DMS79 treated with DMSO at 0.1 percent for 48 hours (cell line): ENCODE results near the gene CANT1.

Experiments
- DNase-seq: peaks from one replicate; lab custom pipeline; 2025; lab: John Stamatoyannopoulos, UW

CANT1 gene

DNA sequence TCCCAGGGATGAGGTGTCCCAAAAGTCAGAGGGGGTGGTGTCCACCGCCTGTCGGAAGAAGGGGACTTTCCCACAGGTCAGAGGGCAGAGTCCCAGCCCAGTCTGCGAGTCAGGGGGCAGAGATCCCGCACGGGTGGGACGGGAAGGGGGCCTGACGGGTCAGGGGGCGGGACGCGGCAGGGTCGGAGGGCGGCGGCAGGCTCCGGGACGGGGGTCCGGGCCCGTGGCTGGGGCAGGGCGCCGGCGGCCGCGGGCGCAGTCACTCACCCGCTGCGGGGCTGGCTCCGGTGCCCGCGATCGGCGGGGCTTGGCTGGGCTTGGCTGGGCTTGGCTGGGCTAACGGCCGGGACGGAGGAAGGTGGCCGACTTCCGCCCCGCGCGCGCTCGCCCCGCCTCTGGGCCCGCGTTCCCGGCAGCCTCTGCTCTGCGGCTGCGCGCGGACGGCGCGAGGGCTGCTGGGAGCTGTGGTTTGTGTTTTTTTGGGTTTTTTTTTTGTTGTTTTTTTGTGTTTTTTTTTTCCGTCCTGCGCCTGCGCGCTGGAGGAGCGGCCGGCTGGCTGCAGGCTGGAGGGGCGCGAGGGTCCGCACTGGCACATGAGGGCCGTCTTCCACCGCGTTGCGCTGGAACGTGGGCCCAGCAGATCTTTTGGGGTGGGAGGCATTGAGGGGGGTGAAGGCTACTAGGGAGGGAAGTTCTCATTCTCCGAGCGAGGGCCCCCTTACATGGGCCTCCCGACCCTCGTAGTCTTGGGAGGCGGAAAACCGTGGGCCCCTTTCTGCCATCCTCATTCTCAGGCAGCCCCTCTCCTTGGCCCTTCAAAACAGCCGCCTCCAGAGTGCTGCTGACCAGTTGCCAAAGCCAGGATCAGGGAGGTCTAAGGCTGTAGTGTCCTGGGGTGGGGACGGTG is at the start of gene CANT1:
TSS of gene CANT1 (minus strand) at position 368 of the 907 bp plus-strand sequence. CDS start 12,142 bp downstream, outside the sequence.
- DNase-seq = peak; percentile 52

DNA sequence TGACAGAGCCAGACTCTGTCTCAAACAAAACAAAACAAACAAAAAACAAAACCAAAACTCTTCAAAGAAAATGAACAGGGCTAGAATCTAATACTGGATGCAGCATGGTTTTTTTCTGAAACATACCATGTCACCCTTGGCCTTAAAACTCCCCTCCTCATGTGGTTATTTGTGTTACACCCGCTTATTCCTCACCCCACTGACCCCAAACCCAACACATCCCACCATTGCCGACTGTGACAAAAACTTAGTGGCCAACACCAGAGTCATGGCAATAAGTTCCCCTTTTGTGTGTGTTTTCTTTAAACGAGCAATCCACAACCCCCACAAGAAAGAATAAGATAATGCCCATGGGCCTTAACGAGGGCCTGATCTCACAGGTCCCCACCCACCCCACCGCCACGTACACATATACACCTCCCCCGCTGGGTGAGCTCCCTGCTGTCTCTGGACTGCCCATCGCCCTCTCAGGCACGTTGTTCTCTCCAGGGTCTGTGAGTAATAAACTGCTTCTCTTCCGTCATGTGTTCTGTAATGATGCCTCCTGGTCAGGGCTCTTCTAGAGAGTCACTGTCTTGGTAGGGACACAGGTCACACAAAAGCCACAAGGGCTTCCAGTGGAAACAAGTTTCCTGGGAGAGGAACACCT is 48.3 kb upstream of the CANT1 start:
- DNase-seq = no peak

DNA sequence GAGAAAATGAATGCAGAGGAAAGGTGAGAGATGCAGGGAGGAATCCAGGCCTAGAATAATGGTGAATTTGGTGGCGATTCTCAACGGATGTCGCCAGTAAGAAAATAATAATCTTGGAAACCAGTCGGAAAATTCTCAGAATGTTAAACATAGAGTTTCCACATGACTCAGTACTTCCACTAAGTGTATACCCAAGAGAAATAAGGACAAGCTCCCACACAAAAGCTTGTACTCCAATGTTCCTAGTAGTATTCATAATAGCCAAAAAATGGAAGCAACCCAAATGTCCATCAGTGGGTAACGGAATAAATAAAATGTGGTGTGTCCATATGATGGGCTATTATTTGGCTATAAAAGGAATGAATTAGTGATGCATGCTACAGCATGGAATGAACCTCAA is 45.6 kb upstream of the CANT1 start:
- no peak for DNase-seq

DNA sequence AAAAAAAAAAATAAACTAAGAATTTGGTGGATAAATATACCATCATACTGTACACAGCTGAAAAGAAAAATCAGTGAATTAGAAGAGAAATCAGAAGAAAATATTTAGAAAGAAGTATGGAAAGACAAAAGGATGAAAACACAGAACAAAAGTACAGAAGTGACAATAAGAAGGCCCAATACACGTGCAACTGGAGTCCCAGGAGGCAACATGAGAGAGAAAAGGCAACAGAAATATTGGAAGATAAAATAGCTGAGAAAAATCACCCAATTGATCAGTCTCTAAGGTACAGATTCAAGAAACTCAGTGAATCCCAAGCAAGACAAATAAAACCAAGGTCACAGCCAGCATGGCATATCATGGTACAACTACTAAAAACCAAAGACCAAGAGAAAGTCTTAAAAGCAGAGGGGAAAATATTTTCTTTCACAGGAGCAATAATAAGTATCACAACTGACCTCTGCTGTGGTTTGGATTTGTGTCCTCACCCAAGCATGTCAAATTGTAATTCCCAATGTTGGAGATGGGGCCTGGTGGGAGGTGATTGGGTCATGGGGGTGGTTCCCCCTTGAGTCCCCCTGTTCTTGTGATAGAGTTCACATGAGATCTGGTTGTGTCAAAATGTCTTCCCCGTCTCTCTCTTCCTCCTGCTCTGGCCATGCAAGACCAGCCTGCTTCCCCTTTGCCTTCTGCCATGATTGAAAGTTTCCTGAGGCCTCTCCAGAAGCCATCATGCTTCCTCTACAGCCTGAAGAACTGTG is 44.8 kb upstream of the CANT1 start:
- DNase-seq = no peak

DNA sequence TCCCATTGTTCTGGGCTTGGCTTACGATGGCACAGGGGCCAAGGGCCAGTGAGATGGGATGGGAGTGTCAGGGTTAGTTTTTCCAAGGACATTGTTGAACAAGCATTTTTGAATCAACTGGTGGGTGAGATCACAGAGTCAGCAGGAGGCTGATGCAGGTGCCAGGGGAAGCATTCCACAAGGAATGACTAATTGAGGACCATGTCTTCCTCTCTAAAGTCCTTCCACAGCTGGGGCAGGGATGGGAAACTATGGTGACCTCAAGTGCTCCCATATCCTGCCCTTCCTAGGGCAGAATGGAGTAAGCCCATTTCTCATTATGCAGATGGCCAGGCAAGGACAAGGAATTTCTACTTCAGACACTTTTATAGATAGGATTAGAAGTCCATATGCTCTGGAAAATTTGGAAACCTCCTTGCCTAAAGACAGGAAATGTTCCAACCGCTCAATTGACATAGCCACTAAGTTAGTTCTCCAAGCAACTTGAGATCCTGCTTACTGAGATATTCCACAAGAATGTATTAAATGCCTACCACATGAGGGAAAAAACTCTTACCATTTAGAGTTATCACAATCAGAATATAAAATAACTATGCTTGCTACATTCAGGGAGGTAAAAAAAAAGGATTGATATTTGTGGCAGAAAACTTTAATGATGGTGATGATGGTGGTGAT is 43.8 kb upstream of the CANT1 start:
- DNase-seq = no peak

DNA sequence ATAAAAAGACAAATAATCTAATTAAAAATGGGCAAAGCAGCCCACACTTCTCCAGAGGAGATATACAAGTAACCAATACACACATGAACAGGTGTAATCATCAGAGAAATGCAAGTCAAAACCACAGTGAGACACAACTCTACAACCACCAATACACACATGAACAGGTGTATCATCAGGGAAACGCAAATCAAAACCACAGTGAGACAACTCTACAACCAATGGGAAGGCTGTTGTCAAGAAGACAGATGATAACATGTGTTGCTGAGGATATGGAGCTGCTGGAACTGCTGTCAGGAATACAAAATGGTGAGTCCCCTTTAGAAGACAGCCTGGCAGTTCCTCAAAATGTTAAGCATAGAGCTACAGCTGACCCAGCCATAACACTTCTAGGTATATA is 42.6 kb upstream of the CANT1 start:
- DNase-seq = no peak

DNA sequence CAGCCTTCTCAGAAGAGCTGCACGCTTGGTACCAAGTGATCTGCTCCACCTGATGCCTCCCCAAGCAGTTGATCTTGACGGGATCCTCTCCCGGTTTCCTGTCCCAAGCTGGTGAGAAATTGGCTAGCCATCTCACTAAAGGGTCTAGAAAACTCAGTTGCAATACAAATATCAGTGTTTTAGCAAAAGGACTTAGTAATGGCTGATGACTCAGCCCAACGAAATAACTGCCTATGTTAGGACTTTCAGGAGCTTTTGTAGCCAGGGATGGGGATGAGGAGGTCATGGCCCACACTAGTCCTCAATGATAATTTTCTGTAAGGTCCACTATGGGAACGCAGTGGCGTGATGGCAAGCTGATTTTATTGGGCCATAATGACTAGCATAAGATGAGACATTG is 41.7 kb upstream of the CANT1 start:
- DNase-seq = no peak

DNA sequence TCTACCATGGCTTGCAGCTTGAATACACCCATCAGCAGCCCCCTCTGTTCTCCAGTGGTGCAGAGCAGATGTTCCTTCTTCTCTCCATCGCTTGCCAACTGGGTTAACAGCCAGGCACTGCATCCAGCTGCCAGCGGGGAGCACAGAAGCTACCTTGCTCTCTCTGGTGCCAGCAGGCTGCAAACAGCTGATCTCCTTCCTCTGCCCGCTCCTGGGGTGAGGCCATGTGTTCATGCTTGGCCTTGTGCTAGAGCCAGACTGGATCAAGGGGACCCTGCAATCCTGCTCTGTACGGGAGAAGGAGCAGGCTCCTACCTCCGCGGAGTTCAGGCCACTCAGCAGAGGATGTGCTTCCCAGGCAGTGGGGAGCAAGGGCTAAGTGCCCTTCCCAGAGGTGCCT is 41.0 kb upstream of the CANT1 start:
- DNase-seq = no peak

DNA sequence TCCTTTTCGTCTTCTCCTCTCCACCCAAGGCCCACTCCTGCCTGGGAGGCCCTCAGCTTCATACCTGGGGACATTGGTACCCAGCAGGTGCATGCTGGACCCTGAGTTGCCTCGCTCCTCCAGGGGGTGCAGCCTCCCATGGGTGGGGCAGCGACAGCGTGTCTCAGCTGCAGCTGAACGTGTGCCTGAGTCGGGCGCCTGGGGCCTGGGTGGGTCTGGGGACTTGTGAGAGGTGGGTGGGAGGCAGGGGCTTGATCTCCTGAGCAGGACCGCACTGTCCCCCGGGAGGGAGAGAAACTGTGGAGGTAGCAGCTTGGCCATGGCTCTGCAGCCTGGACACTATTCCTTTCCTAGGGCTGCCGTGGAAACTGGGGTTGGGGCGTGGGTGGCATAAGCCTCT is 40.3 kb upstream of the CANT1 start:
- DNase-seq = no peak

DNA sequence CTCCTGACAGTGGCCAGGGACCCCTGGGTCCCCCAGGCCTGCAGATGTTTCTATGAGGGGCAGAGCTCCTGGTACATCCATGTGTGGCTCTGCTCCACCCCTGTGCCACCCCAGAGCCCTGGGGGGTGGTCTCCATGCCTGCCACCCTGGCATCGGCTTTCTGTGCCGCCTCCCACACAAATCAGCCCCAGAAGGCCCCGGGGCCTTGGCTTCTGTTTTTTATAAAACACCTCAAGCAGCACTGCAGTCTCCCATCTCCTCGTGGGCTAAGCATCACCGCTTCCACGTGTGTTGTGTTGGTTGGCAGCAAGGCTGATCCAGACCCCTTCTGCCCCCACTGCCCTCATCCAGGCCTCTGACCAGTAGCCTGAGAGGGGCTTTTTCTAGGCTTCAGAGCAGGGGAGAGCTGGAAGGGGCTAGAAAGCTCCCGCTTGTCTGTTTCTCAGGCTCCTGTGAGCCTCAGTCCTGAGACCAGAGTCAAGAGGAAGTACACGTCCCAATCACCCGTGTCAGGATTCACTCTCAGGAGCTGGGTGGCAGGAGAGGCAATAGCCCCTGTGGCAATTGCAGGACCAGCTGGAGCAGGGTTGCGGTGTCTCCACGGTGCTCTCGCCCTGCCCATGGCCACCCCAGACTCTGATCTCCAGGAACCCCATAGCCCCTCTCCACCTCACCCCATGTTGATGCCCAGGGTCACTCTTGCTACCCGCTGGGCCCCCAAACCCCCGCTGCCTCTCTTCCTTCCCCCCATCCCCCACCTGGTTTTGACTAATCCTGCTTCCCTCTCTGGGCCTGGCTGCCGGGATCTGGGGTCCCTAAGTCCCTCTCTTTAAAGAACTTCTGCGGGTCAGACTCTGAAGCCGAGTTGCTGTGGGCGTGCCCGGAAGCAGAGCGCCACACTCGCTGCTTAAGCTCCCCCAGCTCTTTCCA is 39.5 kb upstream of the CANT1 start:
- DNase-seq = no peak

DNA sequence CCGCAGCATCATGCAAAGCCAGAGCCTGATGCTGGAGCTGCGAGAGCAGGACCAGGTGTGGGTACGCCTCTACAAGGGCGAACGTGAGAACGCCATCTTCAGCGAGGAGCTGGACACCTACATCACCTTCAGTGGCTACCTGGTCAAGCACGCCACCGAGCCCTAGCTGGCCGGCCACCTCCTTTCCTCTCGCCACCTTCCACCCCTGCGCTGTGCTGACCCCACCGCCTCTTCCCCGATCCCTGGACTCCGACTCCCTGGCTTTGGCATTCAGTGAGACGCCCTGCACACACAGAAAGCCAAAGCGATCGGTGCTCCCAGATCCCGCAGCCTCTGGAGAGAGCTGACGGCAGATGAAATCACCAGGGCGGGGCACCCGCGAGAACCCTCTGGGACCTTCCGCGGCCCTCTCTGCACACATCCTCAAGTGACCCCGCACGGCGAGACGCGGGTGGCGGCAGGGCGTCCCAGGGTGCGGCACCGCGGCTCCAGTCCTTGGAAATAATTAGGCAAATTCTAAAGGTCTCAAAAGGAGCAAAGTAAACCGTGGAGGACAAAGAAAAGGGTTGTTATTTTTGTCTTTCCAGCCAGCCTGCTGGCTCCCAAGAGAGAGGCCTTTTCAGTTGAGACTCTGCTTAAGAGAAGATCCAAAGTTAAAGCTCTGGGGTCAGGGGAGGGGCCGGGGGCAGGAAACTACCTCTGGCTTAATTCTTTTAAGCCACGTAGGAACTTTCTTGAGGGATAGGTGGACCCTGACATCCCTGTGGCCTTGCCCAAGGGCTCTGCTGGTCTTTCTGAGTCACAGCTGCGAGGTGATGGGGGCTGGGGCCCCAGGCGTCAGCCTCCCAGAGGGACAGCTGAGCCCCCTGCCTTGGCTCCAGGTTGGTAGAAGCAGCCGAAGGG is 38.6 kb upstream of the CANT1 start:
- no peak for DNase-seq

DNA sequence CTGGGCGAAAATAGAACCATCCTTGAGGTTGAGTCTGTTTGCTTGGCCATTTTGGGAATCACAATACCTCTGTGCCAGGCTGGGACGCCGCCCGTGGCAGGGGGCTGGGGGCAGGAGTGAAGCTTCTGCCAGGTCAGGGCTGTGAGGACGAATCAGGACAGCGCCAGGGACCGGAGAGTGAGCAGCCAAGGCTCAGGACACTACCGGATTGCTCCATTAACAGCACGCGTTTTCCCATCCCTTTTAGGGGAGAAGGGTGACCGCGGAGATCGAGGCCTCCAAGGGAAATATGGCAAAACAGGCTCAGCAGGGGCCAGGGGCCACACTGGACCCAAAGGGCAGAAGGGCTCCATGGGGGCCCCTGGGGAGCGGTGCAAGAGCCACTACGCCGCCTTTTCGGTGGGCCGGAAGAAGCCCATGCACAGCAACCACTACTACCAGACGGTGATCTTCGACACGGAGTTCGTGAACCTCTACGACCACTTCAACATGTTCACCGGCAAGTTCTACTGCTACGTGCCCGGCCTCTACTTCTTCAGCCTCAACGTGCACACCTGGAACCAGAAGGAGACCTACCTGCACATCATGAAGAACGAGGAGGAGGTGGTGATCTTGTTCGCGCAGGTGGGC is 37.8 kb upstream of the CANT1 start:
- no peak for DNase-seq

DNA sequence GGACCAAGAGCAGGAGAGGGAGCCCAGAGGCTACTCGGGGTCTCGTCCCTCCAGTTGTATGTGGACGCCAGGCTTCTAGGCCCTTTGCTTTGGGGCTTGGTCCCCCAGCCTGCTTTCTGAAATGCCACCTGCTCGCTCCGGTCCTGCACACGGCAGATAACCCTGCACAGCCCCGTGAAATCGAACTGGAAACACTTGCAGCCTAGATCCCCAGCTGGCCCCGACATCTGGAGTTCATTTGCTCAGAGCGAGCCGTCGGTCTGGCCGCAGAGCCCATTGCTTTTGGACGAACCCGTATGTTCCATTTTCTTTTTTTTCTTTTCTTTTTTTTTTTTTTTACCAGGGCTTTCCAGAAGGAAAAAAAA is 37.3 kb upstream of the CANT1 start:
- DNase-seq = no peak

DNA sequence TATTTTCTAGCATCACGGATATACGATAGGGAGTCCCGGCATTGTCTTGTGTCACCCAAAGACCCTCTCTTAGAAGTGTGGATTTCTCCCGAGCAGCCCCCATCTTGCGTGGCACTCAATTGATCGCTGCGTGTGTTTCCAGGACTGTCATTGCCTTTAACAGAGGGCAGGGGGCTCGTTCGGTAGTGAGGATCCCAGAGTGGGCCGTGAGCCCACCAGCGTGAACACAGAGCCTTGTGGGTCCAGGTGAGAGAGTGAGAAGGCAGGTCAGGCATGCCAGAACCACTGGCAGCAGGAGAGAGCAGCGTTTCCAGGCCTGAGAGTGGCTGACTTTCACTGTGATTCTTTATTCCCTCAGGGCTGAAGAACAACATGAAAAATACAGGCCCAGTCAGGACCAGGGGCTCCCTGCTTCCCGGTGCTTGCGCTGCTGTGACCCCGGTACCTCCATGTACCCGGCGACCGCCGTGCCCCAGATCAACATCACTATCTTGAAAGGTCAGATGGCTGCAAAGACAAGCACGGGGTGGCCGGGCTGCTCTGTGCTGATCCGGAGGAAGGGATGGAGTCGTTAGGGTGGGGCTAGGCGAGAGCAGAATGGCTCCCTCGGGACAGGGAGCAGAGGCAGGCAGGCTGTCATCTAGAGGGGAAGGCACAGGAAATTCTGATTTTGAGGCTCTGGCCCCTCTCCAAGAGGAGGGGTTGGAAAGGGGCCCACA is 36.8 kb upstream of the CANT1 start:
- DNase-seq = no peak

DNA sequence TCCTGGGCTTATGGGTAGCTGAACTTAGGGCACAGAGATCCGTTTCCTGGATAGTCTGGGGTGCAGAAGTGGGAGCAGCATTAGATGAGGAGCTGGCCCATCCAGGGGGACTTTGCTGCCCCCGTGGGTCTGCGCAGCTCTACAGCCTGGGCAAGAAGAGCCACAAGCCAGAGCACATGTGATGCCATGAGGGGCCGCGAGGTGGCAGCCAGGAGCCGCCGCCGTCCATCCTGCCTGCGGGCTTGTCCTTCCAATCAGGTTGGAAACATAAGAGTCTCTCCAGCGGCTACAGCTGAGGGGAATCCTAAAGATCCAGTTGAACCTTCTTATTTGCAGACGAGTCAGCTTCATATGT is 36.3 kb upstream of the CANT1 start:
- DNase-seq = peak; percentile 46

DNA sequence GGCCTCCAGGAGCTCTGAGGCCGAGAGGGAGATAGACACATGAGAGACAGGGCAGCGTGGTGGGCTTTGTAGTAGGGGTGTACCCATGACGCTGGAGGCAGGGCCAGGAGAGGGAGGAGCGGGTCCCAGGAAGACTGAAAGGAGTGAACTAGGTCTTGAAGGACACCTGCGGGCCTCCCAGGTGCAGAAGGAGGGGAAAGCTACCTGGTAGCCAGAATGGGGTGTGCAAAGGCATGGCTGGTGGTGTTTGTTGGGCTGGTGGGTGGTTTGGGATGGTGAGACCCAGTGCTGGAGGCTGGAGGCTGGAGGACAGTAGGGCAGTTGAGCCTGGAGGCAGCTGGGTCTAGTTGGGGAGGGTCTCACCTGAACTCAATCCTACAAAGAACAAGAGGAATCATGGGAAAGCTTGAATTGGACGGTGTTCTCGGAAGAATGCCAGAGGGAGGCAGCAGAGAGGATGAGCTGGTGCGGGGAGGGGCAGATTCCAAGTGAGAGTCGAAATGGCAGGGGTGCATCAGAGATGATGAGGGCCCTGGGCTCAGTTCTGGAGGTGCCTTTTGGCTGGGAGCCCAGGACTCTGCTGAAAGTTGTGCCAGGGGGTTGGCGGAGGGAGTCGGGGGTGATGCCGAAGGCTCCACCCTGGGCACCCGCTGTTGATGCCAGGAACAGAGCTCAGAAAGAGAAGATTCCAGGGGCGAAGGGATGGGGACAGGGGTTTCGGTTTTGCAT is 35.6 kb upstream of the CANT1 start:
- DNase-seq = no peak

DNA sequence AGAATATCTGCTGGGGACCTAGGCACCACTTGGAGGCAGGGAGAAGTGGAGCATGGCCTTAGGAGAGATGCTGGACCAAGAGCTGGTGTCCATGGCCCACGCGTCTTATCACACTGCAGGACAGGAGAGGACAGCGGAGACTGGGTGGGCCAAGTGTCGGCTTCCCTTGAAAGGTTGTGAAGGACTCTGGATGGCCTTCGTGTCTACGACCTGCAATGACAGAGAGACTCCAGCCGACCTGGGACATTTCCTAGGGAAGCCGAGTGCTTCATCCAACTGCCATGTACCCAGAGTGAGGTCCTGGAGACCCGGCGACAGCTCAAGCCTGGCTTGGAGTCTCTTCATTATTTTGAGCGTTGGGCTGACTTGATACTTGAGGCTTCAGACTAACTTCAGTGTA is 34.9 kb upstream of the CANT1 start:
- no peak for DNase-seq

DNA sequence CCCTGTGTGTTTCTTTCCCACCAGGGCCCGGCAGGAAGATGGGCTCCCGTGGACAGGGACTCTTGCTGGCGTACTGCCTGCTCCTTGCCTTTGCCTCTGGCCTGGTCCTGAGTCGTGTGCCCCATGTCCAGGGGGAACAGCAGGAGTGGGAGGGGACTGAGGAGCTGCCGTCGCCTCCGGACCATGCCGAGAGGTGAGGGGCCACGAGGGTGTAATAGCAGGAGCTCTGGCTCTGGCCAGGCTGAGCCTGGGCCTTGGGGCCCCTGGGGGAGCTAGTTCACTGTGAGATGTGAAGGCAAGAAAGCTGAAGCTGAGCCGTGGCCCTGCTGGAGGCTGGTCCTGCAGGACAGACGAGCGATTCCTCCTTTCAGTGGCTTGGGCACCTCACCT is 34.4 kb upstream of the CANT1 start:
- DNase-seq = no peak
